Pulmonary artery endothelial cell (primary cell): ENCODE data around the gene SREK1. TPM values are rescaled to one million over a fixed set of nuclear protein-coding genes. Genes with fewer than 3 reads are reported as not detected.
A peak's percentile ranks its signal among the peaks of the same experiment; 100 is the strongest.

Experiments used
- DNase-seq: peaks from one replicate; pipeline ENCODE4 v3.0.0-alpha.2; 2011; ENCODE audit warnings: low read depth, low spot score
- total RNA-seq: library from RNA; depleted of rRNA; stranded (reverse); fragments of >200 nt; gene quantifications from 2 replicates; pipeline ENCODE4 v1.2.3, GENCODE V29; 2014

The SREK1 gene
- total RNA-seq, 1 donor from 2014 or later, result 57.9 TPM

GRCh38 chr5:66161356-66161755, 17.3 kb downstream of the SREK1 start:
- no peak for DNase-seq

GRCh38 chr5:66164044-66164790, 20.1 kb downstream of the SREK1 start:
- DNase-seq, result no peak

GRCh38 chr5:66168226-66168625, 24.1 kb downstream of the SREK1 start:
- DNase-seq, result no peak

- DNase-seq, result no peak
These were observed 25.4 kb downstream of the SREK1 start for GRCh38 chr5:66169534-66169933.

GRCh38 chr5:66170195-66170919, 26.3 kb downstream of the SREK1 start:
- no peak for DNase-seq

GRCh38 chr5:66171349-66172344, 27.5 kb downstream of the SREK1 start:
- peak; percentile 22 for DNase-seq

GRCh38 chr5:66174338-66174737, 30.2 kb downstream of the SREK1 start:
- DNase-seq, result no peak

GRCh38 chr5:66178799-66179198, 34.7 kb downstream of the SREK1 start:
- DNase-seq, result no peak

- no peak for DNase-seq
These were observed 35.4 kb downstream of the SREK1 start for GRCh38 chr5:66179297-66180051.

- no peak for DNase-seq
These were observed 36.4 kb downstream of the SREK1 start for GRCh38 chr5:66180282-66181155.

GRCh38 chr5:66186108-66186507, 42.0 kb downstream of the SREK1 start:
- no peak for DNase-seq

- DNase-seq, result no peak
These were observed 49.3 kb downstream of the SREK1 start for GRCh38 chr5:66193419-66193818.

- DNase-seq, result no peak
These were observed 53.8 kb downstream of the SREK1 start for GRCh38 chr5:66197764-66198405.

- DNase-seq, result no peak
These were observed 54.7 kb downstream of the SREK1 start for GRCh38 chr5:66198837-66199236.

- DNase-seq, result no peak
These were observed 59.4 kb downstream of the SREK1 start for GRCh38 chr5:66203531-66203930.

- DNase-seq, result no peak
These were observed 62.4 kb downstream of the SREK1 start for GRCh38 chr5:66206465-66206864.

GRCh38 chr5:66207800-66208561, 63.9 kb downstream of the SREK1 start:
- DNase-seq, result no peak

GRCh38 chr5:66209350-66209749, 65.2 kb downstream of the SREK1 start:
- DNase-seq, result no peak

GRCh38 chr5:66209794-66210193, 65.7 kb downstream of the SREK1 start:
- DNase-seq, result no peak
